COLO668 (cell line): ENCODE measurements around the gene NUDC.
"Not testable (repeated sequence)": the region's sequence is repeated elsewhere in the genome, so short reads cannot be mapped to it uniquely, and the experiment has no call there.

Experiments used
- DNase-seq: peaks from one replicate; lab custom pipeline; 2025; ENCODE audit not compliant: unreplicated experiment; lab: John Stamatoyannopoulos, UW

NUDC gene

GRCh38 chr1:26921540-26922430, at the start of gene NUDC:
Gene NUDC, plus strand, starts transcription at chr1:26921743. Its CDS starts 106 bp downstream, at chr1:26921849.
- peak; percentile 100 for DNase-seq

- not testable (repeated sequence) for DNase-seq
Measured at GRCh38 chr1:26873097-26873496, 48.4 kb upstream of the NUDC start.

GRCh38 chr1:26874896-26875295, 46.6 kb upstream of the NUDC start:
- no peak for DNase-seq

GRCh38 chr1:26877326-26877725, 44.2 kb upstream of the NUDC start:
- no peak for DNase-seq

GRCh38 chr1:26879793-26880192, 41.8 kb upstream of the NUDC start:
- DNase-seq, result no peak

- not testable (repeated sequence) for DNase-seq
Measured at GRCh38 chr1:26881611-26882010, 39.9 kb upstream of the NUDC start.

- DNase-seq, result no peak
Measured at GRCh38 chr1:26882696-26883463, 38.7 kb upstream of the NUDC start.

- DNase-seq, result no peak
Measured at GRCh38 chr1:26887125-26887524, 34.4 kb upstream of the NUDC start.

- no peak for DNase-seq
Measured at GRCh38 chr1:26888231-26888630, 33.3 kb upstream of the NUDC start.

- peak; percentile 94 for DNase-seq
Measured at GRCh38 chr1:26889551-26890466, 31.7 kb upstream of the NUDC start, which contains the start of gene GPN2. Gene GPN2, minus strand, starts transcription at chr1:26890283. Its CDS starts 187 bp downstream, at chr1:26890096.

- DNase-seq, result no peak
Measured at GRCh38 chr1:26890467-26890796, 31.1 kb upstream of the NUDC start.

GRCh38 chr1:26894263-26894662, 27.3 kb upstream of the NUDC start:
- DNase-seq, result no peak

- no peak for DNase-seq
Measured at GRCh38 chr1:26897351-26897750, 24.2 kb upstream of the NUDC start.

GRCh38 chr1:26900001-26900814, 21.3 kb upstream of the NUDC start, which contains the start of gene GPATCH3:
Gene GPATCH3, minus strand, starts transcription at chr1:26900467. Its CDS starts 25 bp downstream, at chr1:26900442.
- DNase-seq, result peak; percentile 99

- DNase-seq, result no peak
Measured at GRCh38 chr1:26900815-26901511, 20.6 kb upstream of the NUDC start.

- DNase-seq, result peak; percentile 57
Measured at GRCh38 chr1:26907071-26907917, 14.2 kb upstream of the NUDC start.

- DNase-seq, result no peak
Measured at GRCh38 chr1:26909951-26910342, 11.6 kb upstream of the NUDC start.

- no peak for DNase-seq
Measured at GRCh38 chr1:26910343-26911160, 11.0 kb upstream of the NUDC start.
